HCT116 (cell line): ENCODE data around the gene MSI2. TPM values are rescaled to one million over a fixed set of nuclear protein-coding genes. Genes with fewer than 3 reads are reported as not detected.

Source experiments
- ATAC-seq: fragments of 200-7000 bp; cut with Tn5 transposase; 2 replicates; pipeline ENCODE4 v1.9.1; 2020; ENCODE audit warnings: mild to moderate bottlenecking, moderate library complexity
- BruUV-seq: library from RNA; stranded (reverse); fragments of 400-500 nt; replicated peaks from 2 replicates; lab custom pipeline; 2021; lab: Mats Ljungman, UMichigan
- CTCF ChIA-PET: fragments of 300-600 bp; sonication (Branson Sonifier 250); formaldehyde crosslinking; loops from one replicate; lab custom pipeline; 2021; ENCODE audit warnings: antibody characterized with exemption; lab: Charles Lee
- POLR2A ChIA-PET: fragments of 300-600, 350-600 bp; sonication (Branson Sonifier 250); formaldehyde crosslinking; loops from one replicate; lab custom pipeline; 2021; ENCODE audit warnings: antibody characterized with exemption; lab: Charles Lee
- RAD21 ChIA-PET, 2 experiments: fragments of 300-600 bp; sonication (Branson Sonifier 250); formaldehyde crosslinking; loops; one replicate each; lab custom pipeline; 2023; ENCODE audit warnings: low total read pairs in 2 of 2; ENCODE audit not compliant: uncharacterized antibody in 2 of 2, unreplicated experiment in 2 of 2, low non-redundant PET in 1 of 2; lab: Charles Lee
- DNase-seq: peaks from one replicate; pipeline ENCODE4 v3.0.0-alpha.2; 2010; ENCODE audit warnings: low read depth, low spot score
- H2AFZ ChIP-seq: fragments of 200-600 bp; shearing (Covaris generic), sonication (generic); 2 replicates; pipeline ENCODE4 v1.6.1; 2017; ENCODE audit warnings: low read depth, mixed run types, mixed read lengths, antibody characterized with exemption, low read length; ENCODE audit not compliant: poor library complexity, severe bottlenecking
- H3K27ac ChIP-seq: 2 replicates; pipeline ENCODE4 v1.5.1; 2012; ENCODE audit warnings: low read depth, low read length
- H3K27me3 ChIP-seq: fragments of 200-600 bp; sonication (generic); 2 replicates; pipeline ENCODE4 v1.6.1; 2016; ENCODE audit warnings: mixed run types, low read length, mixed read lengths; ENCODE audit not compliant: insufficient read depth
- H3K36me3 ChIP-seq, 2 experiments: fragments of 200-500 bp in 1 of 2; fragments of 200-600 bp in 1 of 2; sonication (Bioruptor generic) in 1 of 2; sonication (generic) in 1 of 2; 2 replicates each; pipeline versions ENCODE4 v1.5.1 to v1.6.1; 2014 to 2016; ENCODE audit warnings: low read length in 2 of 2, inconsistent platforms in 1 of 2, mixed read lengths in 1 of 2, mixed run types in 1 of 2; ENCODE audit not compliant: insufficient read depth in 2 of 2, control insufficient read depth in 1 of 2
- H3K4me1 ChIP-seq, 2 experiments: fragments of 200-600 bp in 1 of 2; sonication (generic) in 1 of 2; 2 replicates each; pipeline versions ENCODE4 v1.5.1 to v1.6.1; 2012 to 2017; ENCODE audit warnings: low read length in 2 of 2, inconsistent platforms in 1 of 2, mild to moderate bottlenecking in 1 of 2, mixed read lengths in 1 of 2, mixed run types in 1 of 2, moderate library complexity in 1 of 2; ENCODE audit not compliant: insufficient read depth in 2 of 2, control insufficient read depth in 1 of 2
- H3K4me2 ChIP-seq: fragments of 200-600 bp; sonication (generic); 2 replicates; pipeline ENCODE4 v1.6.1; 2017; ENCODE audit warnings: mixed run types, low read length, mixed read lengths
- H3K4me3 ChIP-seq, 2 experiments: fragments of 200-600 bp in 1 of 2; sonication (generic) in 1 of 2; replicated peaks in 1 of 2; 2 replicates each; pipeline ENCODE4 v1.5.1; 2011 to 2016; ENCODE audit warnings: low read length in 2 of 2, control low read depth in 1 of 2, low read depth in 1 of 2, mild to moderate bottlenecking in 1 of 2, mixed read lengths in 1 of 2, mixed run types in 1 of 2
- H3K79me2 ChIP-seq: fragments of 200-600 bp; sonication (generic); 2 replicates; pipeline ENCODE4 v1.6.1; 2017; ENCODE audit warnings: mild to moderate bottlenecking, mixed run types, low read length, moderate library complexity, mixed read lengths; ENCODE audit not compliant: insufficient read depth
- H3K9ac ChIP-seq: fragments of 200-600 bp; sonication (generic); 2 replicates; pipeline ENCODE4 v1.6.1; 2016; ENCODE audit warnings: low read length, mixed read lengths
- H3K9me2 ChIP-seq: fragments of 200-600 bp; sonication (generic), shearing (Covaris generic); 2 replicates; pipeline ENCODE4 v1.6.1; 2017; ENCODE audit warnings: mixed run types, mild to moderate bottlenecking, moderate library complexity; ENCODE audit not compliant: insufficient read depth
- H3K9me3 ChIP-seq, 2 experiments: fragments of 200-500 bp in 1 of 2; fragments of 200-600 bp in 1 of 2; sonication (Bioruptor generic) in 1 of 2; sonication (generic) in 1 of 2; 2 replicates each; pipeline ENCODE4 v1.6.1; 2014 to 2017; ENCODE audit warnings: low read length in 2 of 2, mixed read lengths in 2 of 2, inconsistent platforms in 1 of 2, low read depth in 1 of 2, mild to moderate bottlenecking in 1 of 2, mixed run types in 1 of 2, moderate library complexity in 1 of 2; ENCODE audit not compliant: control insufficient read depth in 1 of 2, insufficient read depth in 1 of 2
- H4K20me1 ChIP-seq: fragments of 200-600 bp; sonication (generic), shearing (Covaris generic); 2 replicates; pipeline ENCODE4 v1.6.1; 2017; ENCODE audit warnings: mixed run types, mild to moderate bottlenecking, moderate library complexity; ENCODE audit not compliant: insufficient read depth
- ATF3 ChIP-seq: IDR thresholded peaks from 2 replicates; pipeline ENCODE4 v1.6.1; 2012
- CBX3 ChIP-seq: IDR thresholded peaks from 2 replicates; pipeline ENCODE4 v1.6.1; 2012; ENCODE audit warnings: low read depth
- CTCF ChIP-seq, 3 experiments: fragments of 200-600 bp in 1 of 3; sonication (generic) in 1 of 3; IDR thresholded peaks in 2 of 3; conservative IDR thresholded peaks in 1 of 3; 2 replicates each; pipeline ENCODE4 v1.5.1; 2012 to 2017; ENCODE audit warnings: low read depth in 2 of 3, low read length in 2 of 3, antibody characterized with exemption in 1 of 3, borderline replicate concordance in 1 of 3, control low read depth in 1 of 3, mild to moderate bottlenecking in 1 of 3, mixed read lengths in 1 of 3, mixed run types in 1 of 3, moderate library complexity in 1 of 3; ENCODE audit not compliant: insufficient read depth in 1 of 3
- EGR1 ChIP-seq: IDR thresholded peaks from 2 replicates; pipeline ENCODE4 v1.6.1; 2012; ENCODE audit warnings: low read depth
- ELF1 ChIP-seq: IDR thresholded peaks from 2 replicates; pipeline ENCODE4 v1.6.1; 2012; ENCODE audit warnings: low read depth, borderline replicate concordance
- EZH2 ChIP-seq: fragments of 200-600 bp; sonication (generic); IDR thresholded peaks from 2 replicates; pipeline ENCODE4 v1.6.1; 2017; ENCODE audit warnings: antibody characterized with exemption, mixed run types
- EZH2phosphoT487 ChIP-seq: fragments of 200-600 bp; IDR thresholded peaks from 2 replicates; pipeline ENCODE4 v1.6.1; 2018; ENCODE audit warnings: antibody characterized with exemption, borderline replicate concordance
- FOSL1 ChIP-seq: IDR thresholded peaks from 2 replicates; pipeline ENCODE4 v1.6.1; 2012; ENCODE audit warnings: low read depth
- JUND ChIP-seq: IDR thresholded peaks from 2 replicates; pipeline ENCODE4 v1.6.1; 2012
- MAX ChIP-seq: IDR thresholded peaks from 2 replicates; pipeline ENCODE4 v1.6.1; 2012
- POLR2A ChIP-seq: IDR thresholded peaks from 2 replicates; pipeline ENCODE4 v1.7.0; 2011; ENCODE audit warnings: borderline replicate concordance; ENCODE audit not compliant: insufficient read depth, insufficient read length; ENCODE audit errors: extremely low read depth
- RAD21 ChIP-seq: IDR thresholded peaks from 2 replicates; pipeline ENCODE4 v1.6.1; 2012; ENCODE audit warnings: low read depth, mild to moderate bottlenecking
- REST ChIP-seq: IDR thresholded peaks from 2 replicates; pipeline ENCODE4 v1.6.1; 2012; ENCODE audit warnings: low read depth
- SIN3A ChIP-seq: IDR thresholded peaks from 2 replicates; pipeline ENCODE4 v1.6.1; 2012; ENCODE audit warnings: low read depth
- SRF ChIP-seq: IDR thresholded peaks from 2 replicates; pipeline ENCODE4 v1.6.1; 2012; ENCODE audit warnings: low read depth
- YY1 ChIP-seq: IDR thresholded peaks from 2 replicates; pipeline ENCODE4 v1.6.1; 2011; ENCODE audit warnings: low read length, low read depth, moderate library complexity, mild to moderate bottlenecking; ENCODE audit not compliant: insufficient replicate concordance; ENCODE audit errors: extremely low read depth
- ZNF274 ChIP-seq: fragments of 200-500 bp; sonication (Bioruptor generic); IDR thresholded peaks from 2 replicates; pipeline ENCODE4 v1.6.1; 2014; ENCODE audit warnings: mild to moderate bottlenecking, low read depth, low read length, inconsistent platforms
- intact Hi-C: fragments of 100-400 bp; cut with micrococcal nuclease; formaldehyde crosslinking; loops from 2 replicates; pipeline ENCODE4 v1.10.0; 2022
- total RNA-seq: library from RNA; stranded (reverse); gene quantifications from one replicate; pipeline ENCODE4 v1.2.1, GENCODE V29; 2021; ENCODE audit not compliant: unreplicated experiment

The MSI2 gene
- total RNA-seq, 1 experiment from 2014 or later = 137 TPM

GRCh38 chr17:57706761-57707160, 450.4 kb downstream of the MSI2 start:
- Histone ChIP-seq H3K27me3 (peaks cover 14% of the 10 kb centered on the region; the same call in 1 of the 2 replicates), H3K79me2 (no peaks in the 10 kb centered on the region), H2AFZ (no peak overlapping the region), H3K4me2 (no peak overlapping the region), H4K20me1 (no peaks in the 10 kb centered on the region), H3K36me3 (no peaks in the 10 kb centered on the region), H3K4me1 (no peaks in the 10 kb centered on the region), H3K4me3 (no peak overlapping the region), H3K9ac (no peak overlapping the region), H3K9me3 (no peaks in the 10 kb centered on the region), H3K27ac (no peak overlapping the region), H3K9me2 (no peaks in the 10 kb centered on the region)
- RAD21 ChIA-PET = no interaction called here
- POLR2A ChIA-PET = no interaction called here
- intact Hi-C loops = no loop called here
- DNase-seq = no peak
- BruUV-seq = no TSS peak
- TF ChIP-seq CTCF (IDR thresholded peaks at IDR 0.05 in 2 of 3, conservative IDR thresholded peaks at IDR 0.05 in 1 of 3; ENCODE audit: borderline replicate concordance in 1 of 3, insufficient read depth in 1 of 3, low read depth in 2 of 3, low read length in 2 of 3) = no peak
- TF ChIP-seq ELF1 = no peak
- no peak for TF ChIP-seq FOSL1
- no peak for TF ChIP-seq ATF3
- TF ChIP-seq EZH2 = no peak
- no peak for TF ChIP-seq MAX
- no peak for TF ChIP-seq POLR2A
- no peak for TF ChIP-seq EGR1
- TF ChIP-seq JUND = no peak
- no peak for TF ChIP-seq EZH2phosphoT487
- no peak for TF ChIP-seq ZNF274
- no peak for TF ChIP-seq RAD21
- TF ChIP-seq CBX3 = no peak
- no peak for TF ChIP-seq REST
- TF ChIP-seq SRF = no peak
- TF ChIP-seq YY1 = no peak
- TF ChIP-seq SIN3A = no peak
- no peak for ATAC-seq
- CTCF ChIA-PET = no interaction called here
